NCI-H146 (cell line): ENCODE results near the gene LRRC27.

Source experiments
- DNase-seq: peaks from one replicate; lab custom pipeline; 2025; lab: John Stamatoyannopoulos, UW

Gene LRRC27

GRCh38 chr10:132390921-132391675, 59.1 kb downstream of the LRRC27 start:
- DNase-seq: no peak

- DNase-seq: no peak
These were observed 59.7 kb downstream of the LRRC27 start for GRCh38 chr10:132391676-132392020.

GRCh38 chr10:132392184-132392800, 60.3 kb downstream of the LRRC27 start:
- DNase-seq: no peak

- no peak for DNase-seq
These were observed 61.1 kb downstream of the LRRC27 start for GRCh38 chr10:132392811-132393694.

GRCh38 chr10:132393695-132394181, 61.7 kb downstream of the LRRC27 start:
- no peak for DNase-seq

- DNase-seq: no peak
These were observed 62.3 kb downstream of the LRRC27 start for GRCh38 chr10:132394201-132394811.

GRCh38 chr10:132394936-132395703, 63.1 kb downstream of the LRRC27 start:
- DNase-seq: no peak

- DNase-seq: peak; percentile 24
These were observed 63.9 kb downstream of the LRRC27 start for GRCh38 chr10:132395704-132396493.

- DNase-seq: peak; percentile 62
These were observed 64.6 kb downstream of the LRRC27 start for GRCh38 chr10:132396494-132397035.

- DNase-seq: peak; percentile 32
These were observed 65.1 kb downstream of the LRRC27 start, which contains the start of gene PWWP2B for GRCh38 chr10:132397036-132397541. TSS of gene PWWP2B (plus strand) at chr10:132397200. CDS start at chr10:132397227, 27 bp downstream.

GRCh38 chr10:132397671-132398565, 65.9 kb downstream of the LRRC27 start:
- peak; percentile 77 for DNase-seq

GRCh38 chr10:132398566-132398991, 66.6 kb downstream of the LRRC27 start:
- no peak for DNase-seq

GRCh38 chr10:132399117-132400035, 67.4 kb downstream of the LRRC27 start:
- DNase-seq: no peak

- DNase-seq: no peak
These were observed 68.1 kb downstream of the LRRC27 start for GRCh38 chr10:132400041-132400546.

GRCh38 chr10:132400547-132401151, 68.7 kb downstream of the LRRC27 start:
- DNase-seq: no peak

GRCh38 chr10:132401401-132402118, 69.6 kb downstream of the LRRC27 start:
- DNase-seq: no peak
